Bone marrow (tissue), 2 donors: ENCODE measurements around the gene NAGLU.
"Not testable (repeated sequence)": the region's sequence is repeated elsewhere in the genome, so short reads cannot be mapped to it uniquely, and the experiment has no call there.

Experiments used
- DNase-seq, 2 donors: peaks; one replicate each; lab custom pipeline; 2025; lab: John Stamatoyannopoulos, UW

NAGLU gene

DNA sequence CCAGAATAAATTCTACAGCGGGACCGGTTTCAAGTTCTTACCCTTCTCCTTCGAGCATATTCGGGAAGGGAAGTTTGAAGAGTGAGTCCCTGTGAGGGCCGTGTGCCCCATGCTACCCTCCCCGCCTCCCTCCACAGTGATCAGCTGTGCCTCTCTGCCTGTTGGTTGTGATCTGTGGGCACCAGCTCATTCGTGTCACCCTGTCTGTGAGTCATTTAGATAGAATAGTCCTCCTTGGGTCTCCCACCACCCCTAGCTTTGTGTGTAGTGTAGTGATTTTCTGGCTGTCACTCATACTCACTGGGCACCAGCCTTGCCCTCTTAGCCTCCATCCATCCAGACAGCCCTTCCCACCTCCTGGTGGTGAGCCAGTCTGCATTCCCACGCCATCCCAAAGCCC is 15.0 kb upstream of the NAGLU start:
- no peak for DNase-seq

DNA sequence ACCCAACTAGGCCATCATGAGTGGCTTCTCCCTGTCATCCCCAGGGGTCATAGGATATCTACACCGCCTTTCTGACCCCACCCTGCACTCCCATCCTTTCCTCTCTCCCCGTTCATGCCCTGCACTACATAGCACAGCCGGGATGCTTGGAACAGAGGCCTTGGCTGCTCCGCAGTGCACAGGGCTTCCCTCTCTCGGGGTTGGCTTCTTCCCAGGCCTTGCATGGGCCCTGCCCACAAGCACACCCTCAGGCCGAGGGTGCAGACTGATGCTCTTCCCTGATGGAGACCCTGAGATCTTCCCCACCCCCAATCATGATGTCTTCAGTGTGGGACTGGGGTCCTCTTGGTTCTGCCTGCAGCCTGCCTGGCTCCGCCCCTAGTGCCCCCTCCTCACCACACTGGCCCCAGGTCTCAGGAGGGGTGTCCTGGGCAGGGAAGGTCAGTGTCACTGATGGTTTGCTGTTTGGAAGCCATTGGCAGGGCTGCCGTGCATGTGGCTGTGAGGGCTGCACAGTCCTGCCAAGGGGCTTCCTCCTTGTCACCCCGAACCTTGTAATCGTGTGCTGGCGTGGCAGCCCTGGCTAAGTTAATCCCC is 14.3 kb upstream of the NAGLU start:
- DNase-seq = no peak

DNA sequence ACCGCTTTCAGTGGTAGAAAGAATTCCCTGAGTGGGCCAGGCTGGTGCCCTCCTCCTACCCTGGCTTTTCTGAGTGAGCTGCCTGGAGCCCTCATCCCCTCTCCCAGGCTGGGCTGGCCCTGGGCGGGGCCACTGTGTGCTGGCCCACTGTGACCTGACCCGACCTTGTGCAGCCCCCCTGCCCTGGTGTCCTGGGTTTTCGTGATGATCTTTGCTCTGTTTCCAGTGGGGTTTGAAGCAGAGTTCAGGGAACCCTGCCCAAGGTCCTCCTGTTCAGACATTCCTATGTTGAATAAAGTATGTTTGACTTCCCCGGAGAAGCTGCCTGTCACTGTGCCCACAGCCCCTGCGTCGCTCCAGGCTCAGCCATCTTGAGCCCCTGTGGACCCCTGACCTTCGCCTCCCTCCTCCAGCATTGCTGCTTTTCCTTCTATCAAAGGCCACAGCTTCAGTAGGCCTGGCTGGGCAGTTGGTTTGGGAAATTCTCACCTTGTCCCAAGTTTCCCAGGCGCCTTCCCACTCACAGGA is 13.7 kb upstream of the NAGLU start:
- no peak for DNase-seq

DNA sequence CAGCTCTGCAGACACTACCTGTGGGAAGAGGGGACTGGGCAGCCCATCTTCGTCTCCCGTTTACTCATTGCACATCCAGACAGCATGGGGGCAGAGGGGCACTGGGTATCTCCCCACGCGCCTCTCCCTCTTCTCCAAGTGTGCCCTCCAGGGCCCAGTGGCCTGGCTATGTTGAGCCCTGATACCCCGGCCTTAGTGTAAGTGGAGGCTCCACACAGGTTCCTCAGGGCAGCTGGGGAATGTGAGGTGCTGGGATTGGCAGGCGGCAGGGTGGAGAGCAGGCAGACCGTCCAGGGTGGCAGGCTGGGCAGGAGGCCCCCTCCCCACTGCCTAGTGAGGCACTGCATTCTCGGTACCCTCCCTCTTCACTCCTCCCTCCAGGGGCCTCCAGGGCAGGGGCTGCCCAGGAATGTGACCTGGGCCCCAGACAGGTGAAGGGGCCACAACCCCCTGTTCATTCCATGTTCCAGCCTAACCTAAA is 13.2 kb upstream of the NAGLU start:
- no peak for DNase-seq

DNA sequence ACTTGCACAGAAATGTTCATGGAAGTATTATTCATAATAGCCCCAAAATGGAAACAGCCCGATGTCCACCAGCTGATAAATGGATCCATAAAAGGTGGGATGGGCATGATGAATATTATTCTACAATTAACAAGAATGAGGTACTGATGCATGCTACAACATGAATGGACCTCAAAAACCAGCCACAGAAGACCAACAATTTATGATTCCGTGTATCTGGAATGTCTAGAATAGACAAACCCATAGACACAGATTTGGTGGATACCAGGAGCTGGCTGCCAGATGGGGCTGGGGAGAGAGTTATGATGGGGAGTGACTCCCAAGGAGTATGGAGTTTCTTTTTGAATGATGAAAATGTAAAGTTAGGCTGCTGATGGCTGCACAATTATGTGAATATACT is 10.8 kb upstream of the NAGLU start:
- DNase-seq = no peak

DNA sequence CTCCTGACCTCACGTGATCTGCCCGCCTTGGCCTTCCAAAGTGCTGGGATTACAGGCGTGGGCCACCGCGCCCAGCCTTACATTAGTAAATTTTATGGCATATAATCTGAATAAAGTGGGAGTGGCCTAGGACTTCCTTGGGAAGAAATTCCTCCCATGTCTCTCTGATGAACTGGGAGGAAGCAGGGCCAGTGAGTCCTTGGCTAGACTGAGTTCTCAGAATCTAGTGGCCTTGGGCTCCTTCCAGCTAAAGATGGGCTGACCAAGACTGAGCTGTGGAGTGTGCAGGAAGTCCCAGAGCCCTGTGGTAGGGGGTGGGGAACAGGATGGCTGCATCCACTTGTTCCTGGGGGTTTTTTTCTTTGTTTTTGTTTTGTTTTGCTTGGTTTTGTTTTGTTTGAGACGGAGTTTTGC is 10.0 kb upstream of the NAGLU start:
- no peak for DNase-seq

DNA sequence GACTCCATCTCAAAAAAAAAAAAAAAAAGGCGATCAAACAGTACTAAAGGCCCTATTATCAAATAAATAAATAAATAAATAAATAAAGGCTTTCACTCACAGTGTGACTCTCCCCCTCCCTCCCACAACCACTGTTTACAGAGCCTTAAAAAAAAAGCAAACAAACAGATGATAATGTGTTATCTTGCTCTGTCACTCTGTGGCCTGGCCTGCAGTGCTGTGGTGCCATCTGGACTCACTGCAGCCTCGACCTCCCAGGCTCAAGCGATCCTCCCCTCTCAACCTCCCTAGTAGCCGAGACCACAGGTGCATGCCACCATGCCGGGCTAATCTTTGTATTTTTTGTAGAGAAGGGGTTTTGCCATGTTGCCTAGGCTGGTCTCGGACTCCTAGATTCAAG is 8.1 kb upstream of the NAGLU start:
- DNase-seq = no peak

DNA sequence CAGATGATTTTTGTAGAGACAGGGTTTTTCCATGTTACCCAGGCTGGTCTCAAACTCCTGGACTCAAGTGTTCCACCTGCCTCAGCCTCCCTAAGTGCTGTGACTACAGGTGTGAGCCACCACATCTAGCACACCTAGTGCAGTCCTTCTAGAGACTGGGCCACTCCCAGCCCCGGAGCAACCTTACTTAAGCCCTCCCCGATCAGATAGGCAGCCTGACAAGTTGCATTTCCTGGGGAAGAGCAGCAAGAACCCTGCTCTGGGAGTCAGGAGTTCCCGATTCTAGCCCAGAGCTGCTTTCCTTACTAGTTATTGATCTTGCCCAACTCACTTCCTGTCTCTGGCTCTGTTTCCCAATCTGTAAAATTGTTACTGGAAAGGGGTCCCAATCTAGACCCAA is 7.0 kb upstream of the NAGLU start:
- DNase-seq = no peak

DNA sequence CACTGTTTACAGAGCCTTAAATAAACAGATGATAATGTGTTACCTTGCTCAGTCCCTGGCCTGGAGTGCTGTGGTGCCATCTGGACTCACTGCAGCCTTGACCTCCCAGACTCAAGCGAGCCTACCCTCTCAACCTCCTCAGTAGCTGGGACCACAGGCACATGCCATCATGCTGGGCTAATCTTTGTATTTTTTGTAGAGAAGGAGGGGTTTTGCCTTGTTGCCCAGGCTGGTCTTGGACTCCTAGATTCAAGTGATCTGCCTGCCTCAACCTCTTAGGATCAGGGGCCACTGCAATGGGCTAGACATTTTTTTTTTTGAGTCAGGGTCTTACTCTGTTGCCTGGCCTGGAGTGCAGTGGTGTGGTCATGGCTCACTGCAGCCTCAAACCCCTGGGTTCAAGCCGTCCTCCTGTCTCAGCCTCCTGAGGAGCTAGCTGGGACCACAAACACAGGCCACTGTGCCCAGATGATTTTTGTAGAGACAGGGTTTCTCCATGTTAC is 5.0 kb upstream of the NAGLU start:
- DNase-seq = no peak

DNA sequence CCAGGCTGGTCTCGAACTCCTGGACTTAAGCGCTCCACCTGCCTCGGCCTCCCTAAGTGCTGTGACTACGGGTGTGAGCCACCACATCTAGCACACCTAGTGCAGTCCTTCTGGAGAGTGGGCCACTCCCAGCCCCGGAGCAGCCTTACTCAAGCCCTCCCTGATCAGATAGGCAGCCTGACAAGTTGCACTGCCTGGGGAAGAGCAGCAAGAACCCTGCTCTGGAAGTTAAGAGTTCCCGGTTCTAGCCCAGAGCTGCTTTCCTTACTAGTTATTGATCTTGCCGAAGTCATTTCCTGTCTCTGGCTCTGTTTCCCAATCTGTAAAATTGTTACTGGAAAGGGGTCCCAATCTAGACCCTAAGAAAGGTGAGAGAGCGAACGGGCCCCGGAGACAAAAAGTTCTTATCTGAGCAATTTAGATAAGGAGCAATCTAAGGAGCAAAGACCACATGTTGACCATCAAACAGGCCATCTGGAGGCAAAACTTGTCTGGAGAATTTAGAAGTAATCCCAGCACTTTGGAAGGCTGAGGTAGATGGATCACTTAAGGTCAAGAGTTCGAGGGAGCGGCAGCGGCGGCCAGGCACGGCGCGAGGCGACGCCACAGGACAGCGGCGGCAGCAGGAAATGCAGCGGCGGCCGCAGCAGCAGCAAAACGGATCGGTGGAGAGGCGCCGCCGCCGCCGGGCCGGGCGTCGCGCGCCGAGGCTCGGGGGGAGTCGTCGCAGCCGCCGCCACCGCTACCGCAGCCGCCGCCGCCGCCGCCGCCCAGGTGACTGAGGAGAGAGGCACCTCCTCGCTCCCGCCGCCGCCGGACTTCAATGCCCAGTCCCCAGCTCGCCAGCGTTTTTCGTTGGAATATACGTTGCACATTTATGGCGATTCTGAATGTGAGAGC is 4.3 kb upstream of the NAGLU start:
- peak; percentile 3 to 13 for DNase-seq

DNA sequence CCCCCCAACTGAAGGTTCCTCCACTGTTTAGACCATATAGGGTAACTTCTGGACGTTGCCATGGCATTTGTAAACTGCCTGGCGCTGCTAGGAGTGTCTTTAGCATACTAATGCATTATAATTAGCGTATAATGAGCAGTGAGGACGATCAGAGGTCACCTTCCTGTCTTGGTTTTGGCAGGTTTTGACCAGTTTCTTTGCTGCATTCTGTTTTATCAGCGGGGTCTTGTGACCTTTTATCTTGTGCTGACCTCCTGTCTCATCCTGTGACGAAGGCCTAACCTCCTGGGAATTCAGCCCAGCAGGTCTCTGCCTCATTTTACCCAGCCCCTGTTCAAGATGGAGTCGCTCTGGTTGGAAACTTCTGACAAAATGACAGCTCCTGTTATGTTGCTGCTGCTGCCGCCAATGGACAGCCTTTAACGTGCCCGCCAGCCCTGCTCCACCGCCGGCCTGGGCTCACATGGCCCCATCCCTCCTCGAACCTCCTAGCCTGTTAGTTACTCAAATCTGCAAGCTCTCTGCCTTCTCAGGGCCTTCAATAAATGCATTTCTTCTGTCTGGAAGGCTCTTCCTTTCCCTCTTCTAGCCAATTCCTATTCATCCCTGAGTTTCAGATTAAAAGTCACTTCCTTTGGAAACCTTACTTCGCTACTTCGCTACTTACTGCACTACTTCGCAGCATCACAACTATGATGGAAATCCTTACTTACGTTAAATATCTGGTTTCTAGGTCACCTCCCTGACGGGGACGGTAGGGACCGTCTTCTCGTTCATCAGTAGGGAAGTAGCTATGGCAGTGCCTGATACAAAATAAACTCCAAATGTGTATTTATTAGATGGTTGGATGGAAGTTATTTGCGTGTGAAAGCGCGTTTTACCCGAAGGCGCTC is 640 bp upstream of the NAGLU start:
- peak in 1 of 2 donors; percentile 74 for DNase-seq

DNA sequence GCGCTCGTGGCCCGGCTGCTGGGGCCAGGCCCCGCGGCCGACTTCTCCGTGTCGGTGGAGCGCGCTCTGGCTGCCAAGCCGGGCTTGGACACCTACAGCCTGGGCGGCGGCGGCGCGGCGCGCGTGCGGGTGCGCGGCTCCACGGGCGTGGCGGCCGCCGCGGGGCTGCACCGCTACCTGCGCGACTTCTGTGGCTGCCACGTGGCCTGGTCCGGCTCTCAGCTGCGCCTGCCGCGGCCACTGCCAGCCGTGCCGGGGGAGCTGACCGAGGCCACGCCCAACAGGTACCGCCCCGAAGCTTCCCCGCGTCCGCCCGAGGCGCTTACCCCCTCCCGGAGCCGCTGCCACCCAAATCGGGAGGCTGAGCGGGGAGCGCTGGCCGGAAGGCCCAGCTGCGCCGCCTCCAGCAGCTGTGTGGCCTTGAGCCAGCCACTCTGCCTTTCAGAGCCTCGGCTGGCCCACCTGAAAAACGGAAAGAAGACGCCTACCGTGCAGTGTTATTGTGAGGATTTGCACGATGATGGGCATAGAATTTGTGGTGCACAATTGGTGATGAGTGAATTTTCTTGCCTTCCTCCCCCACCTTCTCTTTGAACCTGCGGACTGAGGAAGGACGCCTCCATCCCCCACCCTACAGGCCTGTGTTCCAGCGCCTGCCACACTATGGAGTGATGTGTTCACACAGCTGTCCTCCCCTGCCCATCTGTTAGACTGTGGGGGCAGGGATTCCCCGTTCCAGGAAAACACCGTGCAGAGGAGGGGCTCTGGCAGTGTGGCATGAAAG is 523 bp downstream of the NAGLU start:
- peak in 1 of 2 donors; percentile 74 for DNase-seq

DNA sequence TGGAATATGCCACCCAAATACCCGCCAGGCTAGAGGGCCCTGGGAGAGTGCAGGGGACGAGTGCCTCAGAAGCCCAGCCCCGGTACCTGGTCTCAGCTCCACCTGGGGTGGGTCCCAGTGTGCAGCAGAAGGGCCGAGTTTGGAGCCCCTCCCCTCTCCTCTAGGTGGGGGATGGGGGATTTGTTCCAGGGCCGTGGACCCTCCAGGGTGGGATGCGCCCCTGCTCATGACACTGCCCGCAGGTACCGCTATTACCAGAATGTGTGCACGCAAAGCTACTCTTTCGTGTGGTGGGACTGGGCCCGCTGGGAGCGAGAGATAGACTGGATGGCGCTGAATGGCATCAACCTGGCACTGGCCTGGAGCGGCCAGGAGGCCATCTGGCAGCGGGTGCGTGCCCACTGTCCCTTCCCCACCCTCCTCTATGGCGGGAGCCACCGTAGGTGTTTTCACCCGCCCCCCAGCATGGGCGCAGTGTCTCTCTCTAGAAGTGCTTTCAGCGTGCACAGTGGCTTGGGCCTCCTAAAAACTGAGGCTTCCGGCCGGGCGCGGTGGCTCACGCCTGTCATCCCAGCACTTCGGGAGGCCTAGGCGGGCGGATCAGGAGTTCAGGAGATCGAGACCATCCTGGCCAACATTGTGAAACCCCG is 1.2 kb downstream of the NAGLU start:
- DNase-seq = no peak

DNA sequence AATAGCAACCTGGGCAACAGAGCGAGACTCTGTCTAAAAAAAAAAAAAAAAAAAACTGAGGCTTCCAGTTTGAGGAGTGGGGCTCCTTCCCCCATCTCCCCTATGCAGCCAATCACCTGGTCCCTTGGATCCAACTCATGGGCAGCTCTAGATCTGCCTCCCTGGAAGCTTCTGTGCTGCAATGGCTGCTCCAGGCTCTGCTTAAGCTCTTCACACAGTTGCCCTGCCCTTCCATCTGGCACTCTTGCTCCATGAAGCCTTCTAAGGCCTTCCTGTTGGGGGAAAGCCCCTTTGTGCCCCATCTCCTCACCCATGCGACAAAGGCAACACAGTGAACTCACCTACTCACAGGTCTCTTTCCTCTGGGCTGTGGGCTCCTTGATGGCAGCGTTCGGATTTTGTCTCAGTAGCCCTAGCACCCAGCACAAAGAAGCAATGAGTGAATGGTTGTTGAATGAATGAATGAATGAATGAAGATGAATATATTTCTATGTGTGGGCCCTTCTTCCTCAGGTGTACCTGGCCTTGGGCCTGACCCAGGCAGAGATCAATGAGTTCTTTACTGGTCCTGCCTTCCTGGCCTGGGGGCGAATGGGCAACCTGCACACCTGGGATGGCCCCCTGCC is 1.9 kb downstream of the NAGLU start:
- DNase-seq = no peak

DNA sequence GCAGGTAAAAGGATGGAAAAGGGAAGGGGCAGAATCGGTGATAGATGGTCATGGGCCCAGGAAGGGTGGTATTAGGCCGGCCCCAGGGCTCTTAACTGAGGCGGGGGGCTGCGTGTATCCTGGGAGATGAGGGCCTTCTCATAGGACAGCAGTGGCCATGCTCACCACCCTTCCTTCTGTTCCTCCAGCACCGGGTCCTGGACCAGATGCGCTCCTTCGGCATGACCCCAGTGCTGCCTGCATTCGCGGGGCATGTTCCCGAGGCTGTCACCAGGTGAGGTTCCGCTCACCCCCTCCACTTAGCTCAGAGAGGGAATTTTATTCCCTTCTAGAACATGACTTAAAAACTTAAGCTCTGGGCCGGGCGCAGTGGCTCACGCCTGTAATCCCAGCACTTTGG is 2.4 kb downstream of the NAGLU start:
- DNase-seq = no peak

DNA sequence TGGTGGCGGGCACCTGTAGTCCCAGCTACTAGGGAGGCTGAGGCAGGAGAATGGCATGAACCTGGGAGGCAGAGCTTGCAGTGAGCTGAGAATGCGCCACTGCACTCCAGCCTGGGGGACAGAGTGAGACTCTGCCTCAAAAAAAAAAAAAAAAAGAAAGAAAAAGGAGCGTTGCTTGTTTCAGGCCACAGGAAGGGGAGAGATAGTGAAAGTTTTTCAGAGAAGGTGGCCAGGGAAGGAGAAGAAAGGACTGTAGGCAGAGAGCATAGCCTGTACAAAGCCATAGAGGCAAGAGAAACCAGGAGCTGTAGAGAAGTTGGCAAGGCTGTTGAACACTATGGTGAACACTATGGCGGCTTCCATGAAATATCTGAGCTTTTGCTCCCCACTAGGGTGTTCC is 4.5 kb downstream of the NAGLU start:
- not testable (repeated sequence) for DNase-seq

DNA sequence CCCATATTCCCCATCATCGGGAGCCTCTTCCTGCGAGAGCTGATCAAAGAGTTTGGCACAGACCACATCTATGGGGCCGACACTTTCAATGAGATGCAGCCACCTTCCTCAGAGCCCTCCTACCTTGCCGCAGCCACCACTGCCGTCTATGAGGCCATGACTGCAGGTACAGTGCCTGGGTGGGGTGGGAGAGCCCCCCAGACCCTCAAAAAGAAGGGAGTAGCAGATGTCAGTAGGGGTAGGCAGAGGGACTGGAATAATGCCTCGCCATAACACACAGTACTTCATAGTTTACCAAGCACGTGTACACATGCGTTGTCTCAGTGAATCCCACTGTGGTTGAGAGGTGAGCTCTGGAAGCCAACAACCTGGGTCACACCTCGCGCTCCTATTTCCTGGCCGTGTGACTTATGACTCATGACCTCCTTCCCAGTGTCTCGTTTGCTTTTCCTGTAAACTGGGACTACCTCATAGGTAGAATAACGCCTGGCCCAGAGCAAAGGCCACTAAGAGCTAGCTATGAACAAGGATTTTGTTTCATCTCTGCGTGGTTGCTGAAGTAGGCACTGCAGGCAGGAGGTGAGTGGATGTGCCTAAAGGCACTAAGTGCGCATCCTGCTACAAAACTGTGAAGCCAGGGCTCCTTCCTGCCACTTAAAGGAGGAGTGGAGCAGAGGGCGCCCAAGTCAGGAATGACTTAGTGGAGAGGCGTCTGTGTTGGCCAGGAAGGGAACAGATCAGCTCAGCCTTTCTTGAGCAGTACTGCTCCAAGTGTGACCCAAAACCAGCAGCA is 5.2 kb downstream of the NAGLU start:
- DNase-seq = no peak

DNA sequence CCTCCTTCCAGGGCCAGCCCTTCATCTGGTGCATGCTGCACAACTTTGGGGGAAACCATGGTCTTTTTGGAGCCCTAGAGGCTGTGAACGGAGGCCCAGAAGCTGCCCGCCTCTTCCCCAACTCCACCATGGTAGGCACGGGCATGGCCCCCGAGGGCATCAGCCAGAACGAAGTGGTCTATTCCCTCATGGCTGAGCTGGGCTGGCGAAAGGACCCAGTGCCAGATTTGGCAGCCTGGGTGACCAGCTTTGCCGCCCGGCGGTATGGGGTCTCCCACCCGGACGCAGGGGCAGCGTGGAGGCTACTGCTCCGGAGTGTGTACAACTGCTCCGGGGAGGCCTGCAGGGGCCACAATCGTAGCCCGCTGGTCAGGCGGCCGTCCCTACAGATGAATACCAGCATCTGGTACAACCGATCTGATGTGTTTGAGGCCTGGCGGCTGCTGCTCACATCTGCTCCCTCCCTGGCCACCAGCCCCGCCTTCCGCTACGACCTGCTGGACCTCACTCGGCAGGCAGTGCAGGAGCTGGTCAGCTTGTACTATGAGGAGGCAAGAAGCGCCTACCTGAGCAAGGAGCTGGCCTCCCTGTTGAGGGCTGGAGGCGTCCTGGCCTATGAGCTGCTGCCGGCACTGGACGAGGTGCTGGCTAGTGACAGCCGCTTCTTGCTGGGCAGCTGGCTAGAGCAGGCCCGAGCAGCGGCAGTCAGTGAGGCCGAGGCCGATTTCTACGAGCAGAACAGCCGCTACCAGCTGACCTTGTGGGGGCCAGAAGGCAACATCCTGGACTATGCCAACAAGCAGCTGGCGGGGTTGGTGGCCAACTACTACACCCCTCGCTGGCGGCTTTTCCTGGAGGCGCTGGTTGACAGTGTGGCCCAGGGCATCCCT is 7.4 kb downstream of the NAGLU start:
- DNase-seq = no peak
